Inflammatory macrophage (primary cell): ENCODE measurements around the gene ZSCAN25.
"Not testable (repeated sequence)": the region's sequence is repeated elsewhere in the genome, so short reads cannot be mapped to it uniquely, and the experiment has no call there.

Experiments used
- DNase-seq, 2 donors: peaks; one replicate each; pipeline ENCODE4 v3.0.0-alpha.2; 2020 to 2022
- total RNA-seq, 18 experiments: gene quantifications; one replicate each; lab custom pipeline; 2026; ENCODE audit warnings: mixed read lengths in 6 of 18, inconsistent platforms in 2 of 18; lab: John Stamatoyannopoulos, UW

Gene ZSCAN25
- total RNA-seq = 7.4 to 29.4 (median 14.6) reads per million in 18 experiments

GRCh38 chr7:99616359-99617191 is at the start of gene ZSCAN25:
Gene ZSCAN25, plus strand, starts transcription at chr7:99616946. Its CDS starts 2,661 bp downstream, at chr7:99619607.
- DNase-seq = peak; percentile 84 to 90

GRCh38 chr7:99568770-99569169 is 48.0 kb upstream of the ZSCAN25 start:
- not testable (repeated sequence) for DNase-seq

DNA sequence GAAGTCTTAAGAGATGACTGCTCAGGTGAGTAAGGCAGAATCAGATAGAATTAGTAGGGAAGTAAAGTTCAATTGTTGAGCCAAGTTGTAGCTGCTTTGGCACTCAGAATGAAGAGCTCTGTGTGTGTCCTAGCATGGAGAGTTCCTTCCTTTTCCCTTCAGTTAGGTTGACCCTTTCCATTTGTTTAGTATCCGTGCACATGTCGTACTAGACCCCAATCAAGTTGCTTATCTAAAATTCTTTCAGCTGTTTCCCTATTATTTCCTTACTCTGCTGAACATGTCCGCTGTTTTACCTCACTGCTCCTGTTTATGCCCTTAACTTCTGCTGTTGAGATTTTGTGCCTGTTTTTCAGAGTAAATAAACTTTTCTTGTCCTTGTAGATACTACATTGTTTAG is 45.0 kb upstream of the ZSCAN25 start:
- DNase-seq = no peak

GRCh38 chr7:99573257-99573656 is 43.5 kb upstream of the ZSCAN25 start:
- DNase-seq = no peak

DNA sequence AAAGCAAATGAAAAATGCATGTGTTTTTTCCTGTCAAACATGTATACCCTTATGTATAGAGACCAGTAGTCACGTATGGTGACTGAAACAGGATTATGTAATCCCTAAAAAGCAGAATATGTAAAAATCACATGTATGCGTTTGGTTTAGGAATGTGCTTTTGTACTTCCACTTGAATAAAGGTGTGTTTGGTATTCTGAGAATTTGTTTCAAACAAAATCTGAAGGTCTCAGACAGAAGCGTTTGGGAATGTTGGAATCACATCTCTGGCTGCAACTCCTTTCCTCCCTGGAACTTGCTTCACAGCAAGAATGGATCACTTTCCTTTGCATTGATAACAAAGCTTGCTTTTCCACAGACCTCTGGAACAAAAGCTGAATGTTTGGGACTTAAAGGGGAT is 40.5 kb upstream of the ZSCAN25 start:
- DNase-seq = no peak

DNA sequence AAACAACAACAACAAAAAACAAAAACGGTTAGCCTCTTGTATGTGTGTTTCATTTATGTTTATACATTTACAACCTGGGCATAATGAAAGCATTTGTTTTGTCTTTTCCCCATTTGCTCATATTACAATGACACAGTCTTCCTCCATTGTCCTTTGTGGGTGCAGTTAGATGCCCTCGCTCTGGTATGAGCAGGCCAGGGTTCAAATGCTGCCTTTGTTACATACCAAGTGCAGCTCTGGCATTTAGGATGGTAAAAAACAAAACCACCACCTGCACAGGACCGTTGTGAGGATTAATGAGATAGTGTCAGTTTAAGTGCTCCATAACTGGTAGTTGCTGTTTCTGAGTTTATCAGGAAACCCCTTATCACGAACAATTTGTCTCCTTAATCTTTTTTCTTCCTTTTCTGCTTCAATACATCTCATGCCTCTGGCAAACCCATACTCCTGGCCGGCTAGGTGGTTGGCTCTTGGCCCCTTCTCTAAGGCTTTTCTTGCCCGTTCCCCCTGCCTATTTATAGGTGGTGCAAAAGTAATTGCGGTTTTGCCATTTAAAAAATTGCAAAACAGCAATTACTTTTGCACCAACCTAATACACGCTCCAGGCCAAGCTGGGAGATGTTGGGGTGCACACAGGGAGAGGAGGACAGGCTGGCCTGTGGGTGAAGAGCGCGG is 37.3 kb upstream of the ZSCAN25 start:
- DNase-seq = no peak

DNA sequence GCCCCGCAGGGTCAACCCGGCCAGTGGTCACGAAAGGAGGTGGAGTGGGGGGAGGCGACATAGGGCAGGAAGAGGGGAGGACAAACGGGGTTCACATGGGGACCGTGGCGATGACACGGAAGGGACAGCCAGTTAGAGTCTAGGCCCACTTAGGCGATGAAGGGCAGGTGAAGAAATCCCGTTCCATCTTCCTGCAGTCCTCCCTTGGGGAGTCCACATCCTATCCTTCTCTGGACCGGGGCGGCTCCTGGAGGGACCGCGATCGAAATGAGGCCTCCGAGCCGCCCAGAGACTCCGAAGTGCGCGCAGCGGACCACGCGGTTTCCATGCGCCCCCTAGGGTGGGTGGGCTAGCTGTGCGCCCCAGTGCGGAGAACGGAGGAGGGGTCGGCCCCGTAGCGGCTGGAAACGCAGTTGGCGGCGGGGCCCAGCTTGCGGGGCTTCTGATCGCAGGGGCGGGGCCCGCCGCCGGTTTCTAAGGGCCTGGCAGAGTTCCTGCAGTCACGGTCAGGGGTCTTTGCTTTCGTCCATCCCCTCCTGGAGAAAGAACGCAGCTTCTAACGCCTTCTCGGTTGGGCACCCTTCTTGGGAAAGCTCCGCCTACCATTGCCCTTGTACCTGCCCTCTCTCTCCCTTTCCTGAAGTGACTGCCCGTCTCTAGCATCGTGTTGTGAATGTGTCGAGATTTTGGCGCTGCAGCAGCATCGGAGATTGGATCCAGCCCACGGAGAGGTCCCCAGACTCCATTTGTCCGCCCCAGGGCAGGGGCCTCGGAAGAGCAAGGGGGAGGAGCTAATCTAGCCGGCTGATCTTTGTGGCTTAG is 36.6 kb upstream of the ZSCAN25 start:
- DNase-seq = no peak

- DNase-seq = not testable (repeated sequence)
Measured at GRCh38 chr7:99580778-99581332, 35.9 kb upstream of the ZSCAN25 start.

DNA sequence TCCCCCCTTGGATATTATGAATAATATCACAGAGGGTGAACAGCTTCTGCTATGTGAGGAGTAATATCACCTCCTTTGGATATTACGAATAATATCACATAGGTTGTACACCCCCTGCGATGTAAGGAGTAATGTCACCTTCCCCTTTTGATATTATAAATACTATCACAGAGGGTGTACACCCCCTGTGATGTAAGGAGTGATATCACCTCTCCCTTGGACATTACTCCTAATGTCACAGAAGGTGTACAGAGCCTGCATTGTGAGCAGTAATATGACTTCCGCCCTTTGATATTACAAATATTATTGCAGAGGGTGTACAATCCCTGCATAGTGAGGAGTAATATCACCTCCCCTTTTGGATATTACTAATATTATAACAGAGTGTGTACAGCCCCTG is 27.9 kb upstream of the ZSCAN25 start:
- DNase-seq = no peak

DNA sequence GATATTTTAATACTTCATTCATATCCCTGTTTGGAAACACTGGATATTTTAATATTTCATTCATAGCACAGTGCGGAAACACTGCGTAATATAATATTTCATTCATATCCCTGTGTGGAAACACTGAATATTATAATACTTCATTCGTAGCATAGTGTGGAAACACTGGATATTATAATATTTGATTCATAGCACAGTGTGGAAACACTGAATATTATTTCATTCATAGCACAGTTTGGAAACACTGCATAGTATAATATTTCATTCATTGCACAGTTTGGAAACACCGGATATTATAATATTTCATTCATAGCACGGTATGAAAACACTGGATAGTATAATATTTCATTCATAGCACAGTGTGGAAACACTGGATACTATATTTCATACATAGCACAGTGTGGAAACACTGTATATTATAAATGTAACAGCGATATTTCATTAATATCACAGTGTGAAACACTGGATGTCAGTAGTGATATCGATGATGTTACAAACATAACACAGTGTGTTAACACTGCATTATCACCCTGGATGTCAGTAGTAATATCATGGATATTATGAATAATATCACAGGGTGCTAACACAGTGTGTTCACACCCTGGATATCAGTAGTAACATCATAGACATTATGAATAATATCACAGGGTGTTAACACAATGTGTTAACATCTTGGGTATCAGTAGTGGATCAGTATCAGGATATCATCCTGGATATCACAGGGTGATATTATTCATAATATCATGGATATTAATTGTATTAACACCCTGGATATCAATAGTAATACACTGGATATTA is 21.6 kb upstream of the ZSCAN25 start:
- DNase-seq = no peak

- DNase-seq = no peak
Measured at GRCh38 chr7:99596408-99596955, 20.3 kb upstream of the ZSCAN25 start.

- DNase-seq = no peak
Measured at GRCh38 chr7:99597762-99598501, 18.8 kb upstream of the ZSCAN25 start, which contains the start of gene TMEM225B. Gene TMEM225B, plus strand, starts transcription at chr7:99598267. Its CDS starts 6,122 bp downstream, at chr7:99604389.

DNA sequence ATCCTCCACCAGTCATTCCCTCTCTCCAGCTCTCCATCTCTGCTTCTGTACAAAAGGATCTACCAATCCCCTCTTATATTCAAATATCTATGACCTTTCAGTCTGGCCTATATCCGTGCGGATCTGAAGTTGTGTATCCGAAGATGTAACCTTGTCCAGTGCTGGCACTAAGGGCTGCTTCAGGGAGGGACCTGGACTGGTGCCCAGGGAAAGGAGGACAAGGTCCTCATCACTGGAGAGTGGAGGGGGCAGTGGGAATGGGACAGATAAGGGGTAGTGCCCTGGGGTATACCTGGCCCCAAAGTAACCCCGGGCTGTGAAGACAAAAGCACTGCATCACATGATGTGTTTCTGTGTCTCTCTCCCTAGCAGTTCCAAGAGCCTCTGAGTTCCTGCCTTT is 16.9 kb upstream of the ZSCAN25 start:
- DNase-seq = no peak

GRCh38 chr7:99601656-99602310 is 15.0 kb upstream of the ZSCAN25 start:
- DNase-seq = no peak

DNA sequence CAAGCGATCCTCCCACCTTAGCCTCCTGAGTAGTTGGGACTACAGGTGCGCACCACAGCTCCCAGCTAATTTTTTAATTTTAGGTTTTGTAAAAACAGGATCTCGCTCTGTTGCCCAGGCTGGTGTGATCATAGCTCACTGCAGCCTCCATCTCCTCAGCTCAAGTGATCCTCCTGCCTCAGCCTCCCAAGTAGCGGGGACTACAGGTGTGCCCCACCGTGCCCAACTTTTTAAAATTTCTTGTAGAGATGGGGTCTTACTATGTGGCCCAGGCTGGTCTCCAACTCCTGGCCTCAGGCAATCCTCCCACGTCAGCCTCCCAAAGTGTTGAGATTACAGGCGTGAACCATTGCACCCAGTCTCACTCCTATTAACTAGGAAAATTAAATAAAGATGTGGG is 11.2 kb upstream of the ZSCAN25 start:
- DNase-seq = no peak

- no peak for DNase-seq
Measured at GRCh38 chr7:99606531-99606930, 10.2 kb upstream of the ZSCAN25 start.

DNA sequence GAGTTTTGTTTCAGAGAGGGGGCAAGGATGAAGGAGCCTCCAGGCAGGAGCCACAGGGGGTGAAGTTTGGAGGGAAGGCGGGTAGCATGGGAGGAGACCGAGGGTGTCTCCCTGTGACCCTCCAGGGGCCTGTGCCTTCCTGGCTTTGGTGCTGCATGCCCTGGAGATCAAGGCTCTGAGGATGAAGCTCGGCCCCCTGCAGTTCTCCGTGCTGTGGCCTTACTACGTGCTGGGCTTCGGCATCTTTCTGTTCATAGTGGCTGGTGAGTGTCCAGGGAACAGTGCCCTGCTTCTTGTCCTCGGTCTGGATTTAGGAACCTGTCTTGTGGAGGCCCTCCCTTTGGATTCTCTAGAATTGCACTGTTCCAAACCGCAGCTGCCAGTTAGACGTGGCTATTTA is 9.2 kb upstream of the ZSCAN25 start:
- no peak for DNase-seq

DNA sequence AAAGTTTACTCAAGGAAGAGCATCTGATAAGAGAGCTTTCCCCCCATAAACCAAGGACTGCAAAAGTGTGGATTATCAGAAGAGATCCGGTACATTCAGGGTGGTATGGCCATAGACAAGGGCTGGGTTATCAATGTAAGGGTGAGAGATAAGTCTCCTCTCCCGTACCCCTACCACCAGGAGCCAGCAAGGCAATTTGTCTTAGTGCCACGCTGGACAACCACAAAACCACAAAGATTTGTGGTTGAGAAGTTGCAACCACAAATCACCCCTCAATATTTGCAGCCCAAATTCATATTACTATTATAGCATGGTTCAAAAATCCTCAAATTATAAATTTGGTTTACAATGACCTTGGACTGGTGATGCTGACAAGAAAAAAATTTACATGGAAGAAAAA is 2.3 kb upstream of the ZSCAN25 start:
- DNase-seq = no peak

DNA sequence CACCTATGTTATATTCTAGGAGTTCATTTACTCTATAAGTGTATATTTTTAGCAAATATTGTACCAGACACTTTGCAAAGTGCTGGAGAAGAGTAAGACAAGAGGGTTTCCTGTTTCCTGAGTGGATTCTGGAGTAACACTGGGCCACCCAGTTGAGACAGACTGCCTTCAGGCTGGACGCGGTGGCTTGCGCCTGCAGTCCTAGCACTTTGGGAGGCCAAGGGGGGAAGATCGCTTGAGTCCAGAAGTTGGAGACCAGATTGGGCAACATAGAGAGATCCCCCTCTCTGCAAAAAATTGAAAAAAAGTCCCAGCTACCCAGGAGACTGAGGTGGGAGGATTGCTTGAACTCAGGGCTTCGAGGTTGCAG is 772 bp upstream of the ZSCAN25 start:
- no peak for DNase-seq

DNA sequence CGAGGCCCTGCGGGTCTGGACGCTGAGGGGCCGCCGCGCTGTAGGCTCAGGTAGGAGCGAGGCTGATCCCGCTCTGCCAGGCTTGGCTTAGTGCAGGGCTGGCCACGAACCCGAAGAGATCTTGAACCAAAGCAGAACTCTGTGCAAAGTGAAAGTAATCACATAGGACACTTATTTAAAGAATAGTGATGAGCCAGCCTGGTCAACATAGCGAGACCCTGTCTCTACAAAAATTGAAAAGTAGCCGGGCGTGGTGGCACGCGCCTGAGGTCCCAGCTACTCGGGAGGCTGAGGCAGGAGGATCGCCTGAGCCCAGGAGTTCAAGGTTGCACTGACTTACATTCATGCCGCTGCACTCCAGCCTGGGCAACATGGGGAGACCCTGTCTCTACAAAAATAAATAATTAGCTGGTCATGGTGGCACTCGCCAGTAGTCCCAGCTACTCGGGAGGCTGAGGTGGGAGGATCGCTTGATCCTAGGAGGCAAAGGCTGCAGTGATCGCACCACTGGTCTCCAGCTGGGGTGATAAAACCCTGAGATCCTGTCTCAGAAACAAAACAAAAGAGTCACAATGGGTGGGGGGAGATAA is 541 bp downstream of the ZSCAN25 start:
- DNase-seq = no peak
